GM06990 (cell line): ENCODE measurements around the gene KDM3B.
A peak's percentile ranks its signal among the peaks of the same experiment; 100 is the strongest.
"Not testable (repeated sequence)": the region's sequence is repeated elsewhere in the genome, so short reads cannot be mapped to it uniquely, and the experiment has no call there.

ENCODE experiments used
- DNase-seq: peaks from one replicate; pipeline ENCODE4 v3.0.0-alpha.2; 2011; ENCODE audit not compliant: insufficient read length; ENCODE audit errors: extremely low read depth
- H3K27me3 ChIP-seq: replicated peaks from 2 replicates; pipeline ENCODE4 v1.6.0; 2011; ENCODE audit warnings: low read length; ENCODE audit not compliant: control insufficient read depth, insufficient read depth
- H3K36me3 ChIP-seq: 2 replicates; pipeline ENCODE4 v1.5.1; 2011; ENCODE audit warnings: low read length; ENCODE audit not compliant: control insufficient read depth, insufficient read depth
- H3K4me3 ChIP-seq: replicated peaks from 2 replicates; pipeline ENCODE4 v1.5.1; 2011; ENCODE audit warnings: low read depth, mild to moderate bottlenecking, control low read depth, low read length
- TF ChIP-seq, protein P1 (sequence below): IDR thresholded peaks from 2 replicates; pipeline ENCODE4 v1.5.1; 2011; ENCODE audit warnings: low read length, control low read depth, mild to moderate bottlenecking, inconsistent platforms; ENCODE audit not compliant: insufficient read depth, poor library complexity, severe bottlenecking

The KDM3B gene

DNA sequence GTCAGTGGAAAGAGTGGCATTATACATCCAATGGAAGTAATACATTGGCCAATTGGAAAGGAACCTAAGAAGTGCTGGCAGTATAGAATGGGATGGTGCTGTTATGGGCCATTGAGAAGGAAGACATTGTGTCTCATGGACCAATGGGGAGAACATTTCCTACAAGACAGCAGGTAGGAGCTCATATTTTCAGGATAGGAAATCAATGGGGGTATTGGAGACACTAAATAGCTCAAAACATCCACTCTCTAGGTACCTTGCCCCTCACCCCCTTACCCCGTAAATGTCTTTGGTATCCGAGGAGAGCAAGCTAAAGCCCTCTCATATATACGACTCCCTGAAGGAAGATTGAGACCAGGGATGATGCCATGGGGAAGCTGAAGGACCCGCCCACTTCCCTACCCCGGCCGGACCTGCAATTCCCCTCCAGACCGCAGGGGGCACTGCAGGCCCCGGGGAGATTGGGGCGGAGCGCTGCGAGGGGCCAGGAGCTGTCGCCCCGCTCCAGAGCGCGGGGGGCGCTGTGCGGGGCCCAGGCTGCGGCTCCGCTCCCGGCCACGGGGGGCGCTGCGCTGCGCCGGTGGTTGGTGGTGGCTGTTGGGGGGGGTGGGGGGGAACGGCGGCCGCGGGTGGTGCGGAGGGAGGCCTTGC lies at the start of gene KDM3B:
Gene KDM3B (plus strand): TSS at position 615 of the 651 bp plus-strand sequence. CDS start 111 bp downstream, outside the sequence.
- Histone ChIP-seq H3K36me3 (peaks cover 10% of the 10 kb centered on the region), H3K4me3 (peak within 1 kb of the TSS; percentile 92), H3K27me3 (no peaks in the 10 kb centered on the region)
- peak; percentile 92 for DNase-seq
- TF ChIP-seq, protein P1, sequence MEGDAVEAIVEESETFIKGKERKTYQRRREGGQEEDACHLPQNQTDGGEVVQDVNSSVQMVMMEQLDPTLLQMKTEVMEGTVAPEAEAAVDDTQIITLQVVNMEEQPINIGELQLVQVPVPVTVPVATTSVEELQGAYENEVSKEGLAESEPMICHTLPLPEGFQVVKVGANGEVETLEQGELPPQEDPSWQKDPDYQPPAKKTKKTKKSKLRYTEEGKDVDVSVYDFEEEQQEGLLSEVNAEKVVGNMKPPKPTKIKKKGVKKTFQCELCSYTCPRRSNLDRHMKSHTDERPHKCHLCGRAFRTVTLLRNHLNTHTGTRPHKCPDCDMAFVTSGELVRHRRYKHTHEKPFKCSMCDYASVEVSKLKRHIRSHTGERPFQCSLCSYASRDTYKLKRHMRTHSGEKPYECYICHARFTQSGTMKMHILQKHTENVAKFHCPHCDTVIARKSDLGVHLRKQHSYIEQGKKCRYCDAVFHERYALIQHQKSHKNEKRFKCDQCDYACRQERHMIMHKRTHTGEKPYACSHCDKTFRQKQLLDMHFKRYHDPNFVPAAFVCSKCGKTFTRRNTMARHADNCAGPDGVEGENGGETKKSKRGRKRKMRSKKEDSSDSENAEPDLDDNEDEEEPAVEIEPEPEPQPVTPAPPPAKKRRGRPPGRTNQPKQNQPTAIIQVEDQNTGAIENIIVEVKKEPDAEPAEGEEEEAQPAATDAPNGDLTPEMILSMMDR: peak; percentile 99

DNA sequence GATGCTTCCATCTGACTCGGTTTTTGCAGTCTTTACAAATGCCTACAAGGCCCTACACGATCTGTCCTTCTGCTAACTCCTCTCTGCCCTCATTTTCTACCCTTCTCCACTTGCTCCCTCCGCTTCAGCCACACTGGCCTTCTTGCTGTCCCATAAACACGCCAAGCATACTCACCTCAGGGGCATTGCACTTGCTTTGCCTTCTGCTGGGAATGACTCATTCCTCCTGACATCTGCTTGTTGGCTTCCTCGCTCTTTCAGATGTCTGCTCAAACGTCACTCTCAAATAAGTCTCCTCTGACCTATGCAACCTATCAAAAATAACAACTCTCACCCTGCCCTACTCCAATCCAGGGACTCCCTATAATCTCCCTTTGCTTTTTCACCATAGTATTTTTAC lies 49.1 kb upstream of the KDM3B start:
- Histone ChIP-seq H3K4me3 (no peak overlapping the region), H3K36me3 (no peaks in the 10 kb centered on the region), H3K27me3 (no peaks in the 10 kb centered on the region)
- DNase-seq: no peak
- TF ChIP-seq, protein P1: no peak

- no peak overlapping the region for H3K4me3 ChIP-seq
- TF ChIP-seq, protein P1: no peak
- no peak for DNase-seq
- no peaks in the 10 kb centered on the region for H3K27me3 ChIP-seq
- H3K36me3 ChIP-seq: no peaks in the 10 kb centered on the region
Observed at GRCh38 chr5:138305797-138306196, 46.7 kb upstream of the KDM3B start.

GRCh38 chr5:138315751-138316278 lies 36.7 kb upstream of the KDM3B start:
- DNase-seq: no peak
- TF ChIP-seq, protein P1: no peak
- Histone ChIP-seq H3K4me3 (no peak overlapping the region), H3K36me3 (peaks cover 8% of the 10 kb centered on the region), H3K27me3 (no peaks in the 10 kb centered on the region)

DNA sequence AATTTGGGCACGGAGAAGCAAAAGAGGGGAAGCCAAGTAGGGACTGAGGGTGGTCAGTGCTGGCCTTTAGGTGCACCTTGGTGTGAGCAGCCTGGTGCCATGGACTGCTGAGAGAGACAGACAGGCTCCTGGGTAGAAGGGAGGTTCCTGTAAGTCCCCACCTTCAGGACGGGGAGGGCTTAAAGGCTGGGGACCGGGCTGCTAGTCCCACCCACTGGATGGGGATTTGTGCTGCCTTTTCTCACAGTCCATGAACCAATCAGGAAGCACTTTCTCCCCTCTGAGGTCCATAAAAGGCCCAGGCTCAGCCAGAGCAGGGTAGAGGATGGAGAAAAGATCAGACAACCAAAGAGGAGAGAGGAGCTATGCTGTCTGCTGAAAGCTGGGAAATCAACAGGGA lies 36.1 kb upstream of the KDM3B start:
- TF ChIP-seq, protein P1: no peak
- no peak for DNase-seq
- Histone ChIP-seq H3K36me3 (peaks cover 8% of the 10 kb centered on the region), H3K27me3 (no peaks in the 10 kb centered on the region), H3K4me3 (no peak overlapping the region)

DNA sequence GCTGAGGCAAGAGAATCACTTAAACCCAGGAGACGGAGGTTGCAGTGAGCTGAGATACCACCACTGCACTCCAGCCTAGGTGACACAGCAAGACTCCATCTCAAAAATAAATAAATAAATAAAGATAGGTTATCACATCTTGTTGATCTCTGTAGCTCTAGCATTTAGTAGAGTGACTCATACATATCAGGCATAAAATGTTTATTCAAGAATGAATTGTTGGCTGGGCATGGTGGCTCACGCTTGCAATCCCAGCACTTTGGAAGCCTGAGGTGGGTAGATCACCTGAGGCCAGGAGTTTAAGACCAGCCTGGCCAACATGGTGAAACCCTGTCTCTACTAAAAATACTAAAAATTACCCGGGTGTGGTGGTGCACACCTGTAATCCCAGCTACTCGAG lies 34.3 kb upstream of the KDM3B start:
- H3K27me3 ChIP-seq, H3K36me3 ChIP-seq, H3K4me3 ChIP-seq, DNase-seq: not testable (repeated sequence)
